CD4-positive, alpha-beta T cell treated with Interleukin-4 for 1 hour (primary cell): ENCODE measurements around the gene AMMECR1.

Source experiments
- DNase-seq, 2 donors: peaks; one replicate each; pipeline ENCODE4 v3.0.0-alpha.2; 2020 to 2022

The AMMECR1 gene

GRCh38 chrX:110208092-110208491 is 109.8 kb downstream of the AMMECR1 start:
- DNase-seq, result no peak

GRCh38 chrX:110204986-110205385 is 112.9 kb downstream of the AMMECR1 start:
- no peak for DNase-seq

GRCh38 chrX:110201799-110202198 is 116.1 kb downstream of the AMMECR1 start:
- no peak for DNase-seq

- no peak for DNase-seq
These were observed 122.9 kb downstream of the AMMECR1 start for GRCh38 chrX:110194977-110195376.

- no peak for DNase-seq
These were observed 125.4 kb downstream of the AMMECR1 start for GRCh38 chrX:110192516-110192915.

GRCh38 chrX:110188701-110189558 is 129.0 kb downstream of the AMMECR1 start:
- no peak for DNase-seq

GRCh38 chrX:110183314-110183713 is 134.6 kb downstream of the AMMECR1 start:
- DNase-seq, result no peak

GRCh38 chrX:110182865-110183264 is 135.0 kb downstream of the AMMECR1 start:
- no peak for DNase-seq

- no peak for DNase-seq
These were observed 135.5 kb downstream of the AMMECR1 start for GRCh38 chrX:110182362-110182761.

- DNase-seq, result no peak
These were observed 136.3 kb downstream of the AMMECR1 start for GRCh38 chrX:110181459-110182137.

GRCh38 chrX:110180928-110181310 is 137.0 kb downstream of the AMMECR1 start:
- DNase-seq, result no peak

- DNase-seq, result no peak
These were observed 137.5 kb downstream of the AMMECR1 start for GRCh38 chrX:110180176-110180927.

GRCh38 chrX:110178179-110178865 is 139.6 kb downstream of the AMMECR1 start:
- no peak for DNase-seq

GRCh38 chrX:110175696-110176095 is 142.2 kb downstream of the AMMECR1 start:
- no peak for DNase-seq

- DNase-seq, result no peak
These were observed 142.7 kb downstream of the AMMECR1 start for GRCh38 chrX:110175146-110175545.

GRCh38 chrX:110173192-110174175 is 144.4 kb downstream of the AMMECR1 start:
- no peak for DNase-seq

- DNase-seq, result peak in 1 of 2 donors; percentile 62
These were observed 145.7 kb downstream of the AMMECR1 start for GRCh38 chrX:110172215-110172614.

GRCh38 chrX:110171442-110171841 is 146.4 kb downstream of the AMMECR1 start:
- DNase-seq, result no peak

- no peak for DNase-seq
These were observed 147.9 kb downstream of the AMMECR1 start for GRCh38 chrX:110170029-110170428.

GRCh38 chrX:110168585-110168984 is 149.3 kb downstream of the AMMECR1 start:
- no peak for DNase-seq

GRCh38 chrX:110167952-110168451 is 149.9 kb downstream of the AMMECR1 start:
- peak; percentile 40 to 50 for DNase-seq
